ENCODE results near the gene S100A10.

The S100A10 gene

GRCh38 chr1:152009691-152010090 lies 16.0 kb upstream of the S100A10 start:
- no peak for DNase-seq

GRCh38 chr1:152007047-152007446 lies 13.4 kb upstream of the S100A10 start:
- DNase-seq: no peak

- no peak for DNase-seq
Measured at GRCh38 chr1:152005360-152005912, 11.8 kb upstream of the S100A10 start.

GRCh38 chr1:152003846-152004442 lies 10.3 kb upstream of the S100A10 start:
- peak; percentile 39 for DNase-seq

GRCh38 chr1:152002960-152003359 lies 9.3 kb upstream of the S100A10 start:
- no peak for DNase-seq

GRCh38 chr1:152001631-152002584 lies 8.2 kb upstream of the S100A10 start:
- DNase-seq: peak; percentile 84

- DNase-seq: no peak
Measured at GRCh38 chr1:152000964-152001630, 7.4 kb upstream of the S100A10 start.

GRCh38 chr1:151998611-151999362 lies 5.1 kb upstream of the S100A10 start:
- DNase-seq: peak; percentile 25

GRCh38 chr1:151997284-151997570 lies 3.6 kb upstream of the S100A10 start:
- no peak for DNase-seq

- no peak for DNase-seq
Measured at GRCh38 chr1:151995774-151996173, 2.1 kb upstream of the S100A10 start.

- DNase-seq: peak; percentile 50
Measured at GRCh38 chr1:151994956-151995355, 1.3 kb upstream of the S100A10 start.

GRCh38 chr1:151993084-151993733 lies 450 bp downstream of the S100A10 start:
- DNase-seq: peak; percentile 55

GRCh38 chr1:151992303-151993083 lies 1.2 kb downstream of the S100A10 start:
- DNase-seq: peak; percentile 89

- no peak for DNase-seq
Measured at GRCh38 chr1:151991663-151992302, 1.9 kb downstream of the S100A10 start.

- DNase-seq: peak; percentile 84
Measured at GRCh38 chr1:151990856-151991198, 2.8 kb downstream of the S100A10 start.

- peak; percentile 41 for DNase-seq
Measured at GRCh38 chr1:151990058-151990855, 3.4 kb downstream of the S100A10 start.

GRCh38 chr1:151989211-151989862 lies 4.3 kb downstream of the S100A10 start:
- DNase-seq: no peak

GRCh38 chr1:151988405-151988923 lies 5.2 kb downstream of the S100A10 start:
- peak; percentile 69 for DNase-seq

- DNase-seq: no peak
Measured at GRCh38 chr1:151986501-151987190, 7.0 kb downstream of the S100A10 start.

Data from NCI-H69 (cell line).